Measurements from ENCODE around the gene AGK. TPM values are rescaled to one million over a fixed set of nuclear protein-coding genes. Genes with fewer than 3 reads are reported as not detected.

AGK gene
- total RNA-seq, 4 donors from 2014 or later = 17.3 to 22.5 (median 19.7) TPM

GRCh38 chr7:141700296-141700847 lies 149.2 kb downstream of the AGK start:
- TF ChIP-seq, protein P1, sequence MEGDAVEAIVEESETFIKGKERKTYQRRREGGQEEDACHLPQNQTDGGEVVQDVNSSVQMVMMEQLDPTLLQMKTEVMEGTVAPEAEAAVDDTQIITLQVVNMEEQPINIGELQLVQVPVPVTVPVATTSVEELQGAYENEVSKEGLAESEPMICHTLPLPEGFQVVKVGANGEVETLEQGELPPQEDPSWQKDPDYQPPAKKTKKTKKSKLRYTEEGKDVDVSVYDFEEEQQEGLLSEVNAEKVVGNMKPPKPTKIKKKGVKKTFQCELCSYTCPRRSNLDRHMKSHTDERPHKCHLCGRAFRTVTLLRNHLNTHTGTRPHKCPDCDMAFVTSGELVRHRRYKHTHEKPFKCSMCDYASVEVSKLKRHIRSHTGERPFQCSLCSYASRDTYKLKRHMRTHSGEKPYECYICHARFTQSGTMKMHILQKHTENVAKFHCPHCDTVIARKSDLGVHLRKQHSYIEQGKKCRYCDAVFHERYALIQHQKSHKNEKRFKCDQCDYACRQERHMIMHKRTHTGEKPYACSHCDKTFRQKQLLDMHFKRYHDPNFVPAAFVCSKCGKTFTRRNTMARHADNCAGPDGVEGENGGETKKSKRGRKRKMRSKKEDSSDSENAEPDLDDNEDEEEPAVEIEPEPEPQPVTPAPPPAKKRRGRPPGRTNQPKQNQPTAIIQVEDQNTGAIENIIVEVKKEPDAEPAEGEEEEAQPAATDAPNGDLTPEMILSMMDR (IDR thresholded peaks at IDR 0.05) = no peak
- DNase-seq (ENCODE audit: low spot score) = no peak
- no peak for ATAC-seq (ENCODE audit: low FRiP score)

GRCh38 chr7:141700848-141701371 lies 149.7 kb downstream of the AGK start:
- TF ChIP-seq, protein P1 (IDR thresholded peaks at IDR 0.05) = no peak
- peak; percentile 12 for ATAC-seq (ENCODE audit: low FRiP score)
- no peak for DNase-seq (ENCODE audit: low spot score)

DNA sequence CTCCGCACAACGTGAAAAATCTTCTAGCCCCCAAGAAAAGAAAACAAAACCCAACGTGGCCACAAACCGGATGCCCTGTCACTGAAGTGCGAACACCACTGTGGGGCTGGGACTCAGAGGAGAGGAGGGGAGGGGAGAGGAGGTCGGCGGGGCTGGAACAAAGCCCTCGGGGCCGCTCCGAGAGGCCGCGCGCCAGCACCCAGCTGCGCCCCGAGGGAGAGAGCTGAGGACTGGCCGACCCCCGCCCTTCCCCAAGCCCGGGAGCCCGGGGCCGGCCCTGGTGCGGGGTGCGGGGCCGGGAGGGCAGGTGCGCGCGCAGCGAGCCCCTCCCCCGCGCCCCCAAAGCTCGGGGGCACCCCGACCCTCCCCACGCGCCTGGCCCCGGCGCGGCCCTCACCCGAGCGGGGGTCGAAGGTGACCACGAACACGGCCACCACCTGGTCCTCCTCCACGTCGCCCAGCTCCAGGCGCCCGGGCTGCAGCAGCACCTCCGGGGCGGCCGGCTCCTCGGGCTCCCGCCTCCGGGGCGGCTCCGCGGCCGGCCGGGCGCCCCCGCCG lies 150.4 kb downstream of the AGK start:
- DNase-seq (ENCODE audit: low spot score) (no peak), ATAC-seq (ENCODE audit: low FRiP score) (peak; percentile 71)
- TF ChIP-seq, protein P1 (IDR thresholded peaks at IDR 0.05) = no peak

- TF ChIP-seq, protein P1 (IDR thresholded peaks at IDR 0.05) = no peak
- peak; percentile 91 for ATAC-seq (ENCODE audit: low FRiP score)
- DNase-seq (ENCODE audit: low spot score) = no peak
These were observed 150.9 kb downstream of the AGK start, which contains the start of gene DENND11 for GRCh38 chr7:141702047-141702567. TSS of gene DENND11 (minus strand) at chr7:141702166. CDS start at chr7:141702153, 13 bp downstream.

- DNase-seq (ENCODE audit: low spot score) (no peak), ATAC-seq (ENCODE audit: low FRiP score) (no peak)
- TF ChIP-seq, protein P1 (IDR thresholded peaks at IDR 0.05) = no peak
These were observed 151.7 kb downstream of the AGK start for GRCh38 chr7:141702892-141703291.

DNA sequence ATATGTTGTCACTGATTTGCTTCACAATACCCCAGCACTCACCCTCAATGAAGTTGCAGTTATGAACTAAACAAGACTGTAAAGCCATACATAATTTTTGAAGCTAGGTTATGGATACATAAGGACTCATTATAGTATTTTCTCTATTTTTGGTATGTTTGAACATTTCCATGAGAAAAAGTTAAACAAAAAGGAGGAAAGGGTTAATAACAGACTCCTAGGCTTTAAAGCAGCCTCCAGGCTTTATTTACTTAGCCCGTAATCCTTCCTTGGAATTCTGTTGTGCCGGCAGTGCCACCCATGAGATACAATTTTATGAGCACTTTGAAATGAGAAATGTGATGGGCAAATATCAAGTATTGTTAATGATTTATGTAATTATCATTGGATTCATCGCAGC lies 152.9 kb downstream of the AGK start:
- TF ChIP-seq, protein P1 (IDR thresholded peaks at IDR 0.05) = no peak
- ATAC-seq (ENCODE audit: low FRiP score) (no peak), DNase-seq (ENCODE audit: low spot score) (no peak)

DNA sequence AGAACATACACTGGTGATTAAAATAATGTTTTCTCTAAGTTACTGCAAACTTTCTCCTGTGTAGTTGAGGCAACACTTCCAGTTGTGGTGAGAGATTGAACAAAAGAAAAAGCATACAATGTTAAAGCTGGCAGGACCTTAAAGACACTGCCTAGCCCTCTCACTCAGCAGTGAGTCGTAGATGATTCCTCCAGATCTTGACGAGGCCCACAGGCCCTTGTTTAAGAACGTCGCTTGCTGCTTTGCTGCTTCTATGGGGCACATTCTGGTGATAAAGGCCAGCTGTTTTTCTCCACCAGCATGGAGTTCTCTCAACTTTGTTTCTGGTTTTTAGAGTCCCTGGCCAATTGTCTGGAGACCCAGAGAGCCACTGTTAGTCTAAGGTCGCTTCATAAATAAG lies 153.5 kb downstream of the AGK start:
- TF ChIP-seq, protein P1 (IDR thresholded peaks at IDR 0.05) = no peak
- DNase-seq (ENCODE audit: low spot score) (no peak), ATAC-seq (ENCODE audit: low FRiP score) (no peak)
